Panc1 (cell line): ENCODE measurements around the gene EYS. TPM values are rescaled to one million over a fixed set of nuclear protein-coding genes. Genes with fewer than 3 reads are reported as not detected.
"Not testable (repeated sequence)": the region's sequence is repeated elsewhere in the genome, so short reads cannot be mapped to it uniquely, and the experiment has no call there.

Source experiments
- ATAC-seq: fragments of 200-7000 bp; cut with Tn5 transposase; 2 replicates; pipeline ENCODE4 v1.9.1; 2020; ENCODE audit warnings: mild to moderate bottlenecking, moderate library complexity
- BruUV-seq: library from RNA; stranded (reverse); fragments of 400-500 nt; replicated peaks from 2 replicates; lab custom pipeline; 2021; lab: Mats Ljungman, UMichigan
- CTCF ChIA-PET: fragments of 300-600 bp; sonication (Branson Sonifier 250); formaldehyde crosslinking; loops from one replicate; lab custom pipeline; 2022; ENCODE audit warnings: antibody characterized with exemption; lab: Charles Lee
- POLR2A ChIA-PET: fragments of 300-600 bp; sonication (Branson Sonifier 250); formaldehyde crosslinking; loops from one replicate; lab custom pipeline; 2022; ENCODE audit warnings: antibody characterized with exemption; lab: Charles Lee
- DNase-seq: peaks from one replicate; pipeline ENCODE4 v3.0.0-alpha.2; 2010; ENCODE audit warnings: low read depth, low spot score
- H3K27ac ChIP-seq: 2 replicates; pipeline ENCODE4 v1.5.1; 2011; ENCODE audit warnings: mild to moderate bottlenecking, low read length, inconsistent platforms
- H3K27me3 ChIP-seq: fragments of 200-500 bp; sonication (Bioruptor generic); 2 replicates; pipeline ENCODE4 v1.6.0; 2014; ENCODE audit warnings: low read length, inconsistent platforms; ENCODE audit not compliant: control insufficient read depth, insufficient read depth
- H3K36me3 ChIP-seq: fragments of 200-500 bp; sonication (Bioruptor generic); 2 replicates; pipeline ENCODE4 v1.5.1; 2014; ENCODE audit warnings: inconsistent platforms, mild to moderate bottlenecking, low read length, moderate library complexity; ENCODE audit not compliant: control insufficient read depth, insufficient read depth
- H3K4me1 ChIP-seq: 2 replicates; pipeline ENCODE4 v1.5.1; 2011; ENCODE audit warnings: inconsistent platforms, mild to moderate bottlenecking, low read length, moderate library complexity; ENCODE audit not compliant: control insufficient read depth, insufficient read depth
- H3K4me3 ChIP-seq, 2 experiments: 2 replicates each; pipeline ENCODE4 v1.5.1; 2011 to 2012; ENCODE audit warnings: low read depth in 2 of 2, low read length in 2 of 2, mild to moderate bottlenecking in 2 of 2, inconsistent platforms in 1 of 2, moderate library complexity in 1 of 2
- H3K9me3 ChIP-seq: fragments of 200-500 bp; sonication (Bioruptor generic); 2 replicates; pipeline ENCODE4 v1.5.1; 2014; ENCODE audit warnings: low read depth, mild to moderate bottlenecking, inconsistent platforms, low read length, moderate library complexity; ENCODE audit not compliant: control insufficient read depth, insufficient read depth
- POLR2AphosphoS5 ChIP-seq: IDR thresholded peaks from 2 replicates; pipeline ENCODE4 v1.6.1; 2012; ENCODE audit warnings: mild to moderate bottlenecking, low read depth, low read length, moderate library complexity
- REST ChIP-seq, 2 experiments: IDR thresholded peaks; 2 replicates each; pipeline ENCODE4 v1.6.1; 2011 to 2012; ENCODE audit warnings: low read depth in 2 of 2, control low read depth in 1 of 2, low read length in 1 of 2, mild to moderate bottlenecking in 1 of 2, moderate library complexity in 1 of 2; ENCODE audit not compliant: insufficient read depth in 1 of 2
- SIN3A ChIP-seq: IDR thresholded peaks from 2 replicates; pipeline ENCODE4 v1.6.1; 2012; ENCODE audit warnings: low read depth, mild to moderate bottlenecking, low read length, moderate library complexity, borderline replicate concordance; ENCODE audit not compliant: insufficient read depth
- TCF7L2 ChIP-seq: IDR thresholded peaks from 2 replicates; pipeline ENCODE4 v1.6.1; 2011; ENCODE audit warnings: mild to moderate bottlenecking, low read depth, low read length, inconsistent platforms
- in situ Hi-C: cut with HindIII; loops from 2 replicates; pipeline ENCODE4 v1.10.0; 2016; ENCODE audit warnings: low sequenced_read_pairs, low pct_unique_long_range_greater_than_20kb
- intact Hi-C: fragments of 100-400 bp; cut with micrococcal nuclease; formaldehyde crosslinking; loops from one replicate; pipeline ENCODE4 v1.10.0; 2022; ENCODE audit not compliant: unreplicated experiment
- total RNA-seq: library from RNA; stranded (reverse); gene quantifications from one replicate; pipeline ENCODE4 v1.2.1, GENCODE V29; 2021; ENCODE audit not compliant: unreplicated experiment
- TF ChIP-seq, protein P1 (sequence below): fragments of 450-650 bp; IDR thresholded peaks from 2 replicates; pipeline ENCODE4 v1.5.1; 2017; ENCODE audit warnings: mild to moderate bottlenecking

Gene EYS
- total RNA-seq, 1 experiment from 2014 or later: not detected

GRCh38 chr6:65631711-65632110 is 75.3 kb downstream of the EYS start:
- ChIA-PET POLR2A (no interaction called here), CTCF (no interaction called here)
- Histone ChIP-seq H3K27ac (no peak overlapping the region), H3K27me3 (no peaks in the 10 kb centered on the region), H3K4me1 (no peaks in the 10 kb centered on the region), H3K9me3 (no peaks in the 10 kb centered on the region), H3K4me3 (no peak overlapping the region), H3K36me3 (no peaks in the 10 kb centered on the region)
- no peak for ATAC-seq
- in situ Hi-C loops: no loop called here
- DNase-seq: no peak
- BruUV-seq: no TSS peak
- intact Hi-C loops: no loop called here
- TF ChIP-seq TCF7L2 (no peak), REST (IDR thresholded peaks at IDR 0.05; ENCODE audit: insufficient read depth in 1 of 2, low read depth in 2 of 2, low read length in 1 of 2) (no peak), POLR2AphosphoS5 (no peak)

DNA sequence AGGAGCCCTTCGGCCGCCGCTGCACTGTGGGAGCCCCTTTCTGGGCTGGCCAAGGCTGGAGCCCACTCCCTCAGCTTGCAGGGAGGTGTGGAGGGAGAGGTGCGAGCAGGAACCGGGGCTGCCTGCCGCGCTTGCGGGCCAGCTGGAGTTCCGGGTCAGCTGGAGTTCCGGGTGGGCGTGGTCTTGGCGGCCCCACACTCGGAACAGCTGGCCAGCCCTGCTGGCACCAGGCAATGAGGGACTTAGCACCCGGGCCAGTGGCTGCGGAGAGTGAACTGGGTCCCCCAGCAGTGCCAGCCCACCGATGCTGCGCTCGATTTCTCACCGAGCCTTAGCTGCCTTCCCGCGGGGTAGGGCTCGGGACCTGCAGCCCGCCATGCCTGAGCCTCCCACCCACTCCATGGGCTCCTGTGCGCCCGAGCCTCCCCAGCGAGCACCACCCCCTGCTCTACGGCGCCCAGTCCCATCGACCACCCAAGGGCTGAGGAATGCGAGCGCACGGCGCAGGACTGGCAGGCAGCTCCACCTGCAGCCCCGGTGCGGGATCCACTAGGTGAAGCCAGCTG is 79.5 kb downstream of the EYS start:
- ATAC-seq, CTCF ChIA-PET, H3K27ac ChIP-seq, H3K9me3 ChIP-seq, H3K4me1 ChIP-seq, POLR2A ChIA-PET, in situ Hi-C loops, H3K27me3 ChIP-seq, intact Hi-C loops, H3K36me3 ChIP-seq, DNase-seq, BruUV-seq, H3K4me3 ChIP-seq: not testable (repeated sequence)

GRCh38 chr6:65627015-65627414 is 80.0 kb downstream of the EYS start:
- 0 out of 2 replicates have a peak, but pooled peaks cover 3% of the 10 kb centered on the region for H3K9me3 ChIP-seq
- POLR2A ChIA-PET: no interaction called here
- BruUV-seq: no TSS peak
- no peak overlapping the region for H3K4me3 ChIP-seq
- no peaks in the 10 kb centered on the region for H3K4me1 ChIP-seq
- intact Hi-C loops (no loop called here), in situ Hi-C loops (no loop called here)
- H3K27me3 ChIP-seq: no peaks in the 10 kb centered on the region
- CTCF ChIA-PET: no interaction called here
- no peaks in the 10 kb centered on the region for H3K36me3 ChIP-seq
- ATAC-seq (no peak), DNase-seq (no peak)
- no peak for TF ChIP-seq SIN3A
- no peak for TF ChIP-seq TCF7L2
- TF ChIP-seq, protein P1, sequence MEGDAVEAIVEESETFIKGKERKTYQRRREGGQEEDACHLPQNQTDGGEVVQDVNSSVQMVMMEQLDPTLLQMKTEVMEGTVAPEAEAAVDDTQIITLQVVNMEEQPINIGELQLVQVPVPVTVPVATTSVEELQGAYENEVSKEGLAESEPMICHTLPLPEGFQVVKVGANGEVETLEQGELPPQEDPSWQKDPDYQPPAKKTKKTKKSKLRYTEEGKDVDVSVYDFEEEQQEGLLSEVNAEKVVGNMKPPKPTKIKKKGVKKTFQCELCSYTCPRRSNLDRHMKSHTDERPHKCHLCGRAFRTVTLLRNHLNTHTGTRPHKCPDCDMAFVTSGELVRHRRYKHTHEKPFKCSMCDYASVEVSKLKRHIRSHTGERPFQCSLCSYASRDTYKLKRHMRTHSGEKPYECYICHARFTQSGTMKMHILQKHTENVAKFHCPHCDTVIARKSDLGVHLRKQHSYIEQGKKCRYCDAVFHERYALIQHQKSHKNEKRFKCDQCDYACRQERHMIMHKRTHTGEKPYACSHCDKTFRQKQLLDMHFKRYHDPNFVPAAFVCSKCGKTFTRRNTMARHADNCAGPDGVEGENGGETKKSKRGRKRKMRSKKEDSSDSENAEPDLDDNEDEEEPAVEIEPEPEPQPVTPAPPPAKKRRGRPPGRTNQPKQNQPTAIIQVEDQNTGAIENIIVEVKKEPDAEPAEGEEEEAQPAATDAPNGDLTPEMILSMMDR: no peak
- no peak for TF ChIP-seq REST (IDR thresholded peaks at IDR 0.05; ENCODE audit: insufficient read depth in 1 of 2, low read depth in 2 of 2, low read length in 1 of 2)
- no peak for TF ChIP-seq POLR2AphosphoS5
- H3K27ac ChIP-seq: no peak overlapping the region
